Measurements from ENCODE around the gene DDX1. TPM values are rescaled to one million over a fixed set of nuclear protein-coding genes. Genes with fewer than 3 reads are reported as not detected.

Gene DDX1
- total RNA-seq, 1 experiment from 2014 or later, result 70.7 TPM

DNA sequence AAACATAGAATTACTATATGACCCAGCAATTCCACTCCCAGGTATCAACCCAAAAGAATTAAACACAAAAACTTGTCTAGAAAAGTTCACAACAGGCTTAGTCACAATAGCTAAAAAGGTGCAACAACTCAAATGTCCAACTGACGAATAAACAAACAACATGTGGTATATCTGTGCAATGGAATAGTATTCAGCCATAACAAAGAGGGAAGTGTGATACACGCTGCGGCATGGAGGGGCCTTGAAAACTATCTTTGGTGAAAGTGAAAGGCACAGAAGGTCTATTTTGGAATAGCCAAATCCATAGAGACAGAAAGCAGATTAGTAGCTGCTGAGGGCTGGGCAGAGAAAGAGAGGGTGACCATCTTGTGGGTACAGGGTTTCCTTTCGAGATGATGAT is 72.1 kb downstream of the DDX1 start:
- Histone ChIP-seq H3K4me1 (replicated peaks; ENCODE audit: insufficient read depth) (no peaks in the 10 kb centered on the region), H3K4me3 (no peak overlapping the region), H3K79me2 (ENCODE audit: low read depth) (no peaks in the 10 kb centered on the region), H3K27me3 (ENCODE audit: insufficient read depth, low read depth) (peaks cover 98% of the 10 kb centered on the region), H3K36me3 (ENCODE audit: low read depth) (no peaks in the 10 kb centered on the region), H4K20me1 (ENCODE audit: insufficient read depth) (no peaks in the 10 kb centered on the region), H3K9me2 (ENCODE audit: insufficient read depth) (no peaks in the 10 kb centered on the region), H3K9me3 (ENCODE audit: insufficient read depth, low read depth) (0 out of 2 replicates have a peak, but pooled peaks cover 3% of the 10 kb centered on the region), H3F3A (ENCODE audit: insufficient read depth, low read depth) (no peaks in the 10 kb centered on the region), H3K4me2 (no peak overlapping the region), H3K27ac (no peak overlapping the region), H2AFZ (no peak overlapping the region)
- intact Hi-C loops (cut with micrococcal nuclease; ENCODE audit: unreplicated experiment), result no loop called here
- TF ChIP-seq, protein P1, sequence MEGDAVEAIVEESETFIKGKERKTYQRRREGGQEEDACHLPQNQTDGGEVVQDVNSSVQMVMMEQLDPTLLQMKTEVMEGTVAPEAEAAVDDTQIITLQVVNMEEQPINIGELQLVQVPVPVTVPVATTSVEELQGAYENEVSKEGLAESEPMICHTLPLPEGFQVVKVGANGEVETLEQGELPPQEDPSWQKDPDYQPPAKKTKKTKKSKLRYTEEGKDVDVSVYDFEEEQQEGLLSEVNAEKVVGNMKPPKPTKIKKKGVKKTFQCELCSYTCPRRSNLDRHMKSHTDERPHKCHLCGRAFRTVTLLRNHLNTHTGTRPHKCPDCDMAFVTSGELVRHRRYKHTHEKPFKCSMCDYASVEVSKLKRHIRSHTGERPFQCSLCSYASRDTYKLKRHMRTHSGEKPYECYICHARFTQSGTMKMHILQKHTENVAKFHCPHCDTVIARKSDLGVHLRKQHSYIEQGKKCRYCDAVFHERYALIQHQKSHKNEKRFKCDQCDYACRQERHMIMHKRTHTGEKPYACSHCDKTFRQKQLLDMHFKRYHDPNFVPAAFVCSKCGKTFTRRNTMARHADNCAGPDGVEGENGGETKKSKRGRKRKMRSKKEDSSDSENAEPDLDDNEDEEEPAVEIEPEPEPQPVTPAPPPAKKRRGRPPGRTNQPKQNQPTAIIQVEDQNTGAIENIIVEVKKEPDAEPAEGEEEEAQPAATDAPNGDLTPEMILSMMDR (conservative IDR thresholded peaks at IDR 0.05), result no peak
- POLR2A ChIA-PET (ENCODE audit: unreplicated experiment), result no interaction called here
- DNase-seq, result no peak
- BruUV-seq (replicated peaks), result no TSS peak
- CTCF ChIA-PET, result no interaction called here

DNA sequence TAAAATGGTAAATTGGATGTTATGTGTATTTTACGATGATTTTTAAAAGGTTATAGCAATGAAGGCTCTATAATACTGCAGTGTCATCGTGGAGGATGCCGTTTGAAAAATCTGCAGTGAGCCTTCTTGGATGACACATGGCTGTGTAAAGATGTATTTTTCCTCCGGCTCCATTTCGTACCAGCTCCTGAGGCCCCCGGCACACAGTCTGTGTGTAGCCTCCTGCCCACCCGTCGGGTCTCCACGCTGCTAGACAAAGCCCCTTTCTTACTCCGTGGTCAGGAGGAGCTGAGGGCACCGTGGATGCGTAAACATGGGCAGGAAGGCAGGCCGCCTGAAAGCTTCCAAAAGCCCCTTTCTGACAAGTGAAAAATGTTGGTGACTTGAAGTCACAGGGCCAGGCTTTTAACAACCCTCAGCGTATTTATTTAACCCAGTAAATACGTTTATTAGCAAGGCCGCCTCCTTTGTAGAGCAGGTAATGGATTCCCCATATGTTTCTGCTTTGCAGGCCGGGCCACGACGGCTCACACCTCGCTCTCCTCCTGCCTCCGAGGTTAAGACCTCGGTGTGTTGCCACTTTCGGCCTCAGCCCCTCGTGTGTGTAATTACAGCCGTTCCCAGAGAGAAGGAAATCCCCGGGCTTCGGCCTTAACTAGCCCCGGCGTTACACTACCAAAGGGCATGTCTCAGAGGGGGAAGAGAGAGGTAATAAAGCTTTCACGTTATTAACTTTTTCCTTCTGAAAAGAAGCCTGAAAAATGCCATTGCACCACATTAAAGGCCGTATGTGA is 72.8 kb downstream of the DDX1 start:
- ChIA-PET POLR2A (ENCODE audit: unreplicated experiment) (interaction anchor here (0.5 kb wide), 1 partner anchor 278 kb away, joined by 4 read pairs; no protein-coding TSS in a partner anchor), CTCF (no interaction called here)
- H2AFZ ChIP-seq, result no peak overlapping the region
- BruUV-seq (replicated peaks), result no TSS peak
- DNase-seq, result no peak
- H4K20me1 ChIP-seq (ENCODE audit: insufficient read depth), result no peaks in the 10 kb centered on the region
- intact Hi-C loops (cut with micrococcal nuclease; ENCODE audit: unreplicated experiment), result no loop called here
- H3K9me3 ChIP-seq (ENCODE audit: insufficient read depth, low read depth), result 0 out of 2 replicates have a peak, but pooled peaks cover 1% of the 10 kb centered on the region
- TF ChIP-seq, protein P1 (conservative IDR thresholded peaks at IDR 0.05), result no peak
- no peak for TF ChIP-seq EZH2 (IDR thresholded peaks at IDR 0.05; ENCODE audit: low read depth)
- no peaks in the 10 kb centered on the region for H3K9me2 ChIP-seq (ENCODE audit: insufficient read depth)
- H3K4me3 ChIP-seq, result no peak overlapping the region
- no peaks in the 10 kb centered on the region for H3F3A ChIP-seq (ENCODE audit: insufficient read depth, low read depth)
- no peak overlapping the region for H3K4me2 ChIP-seq
- H3K27ac ChIP-seq, result no peak overlapping the region
- H3K79me2 ChIP-seq (ENCODE audit: low read depth), result no peaks in the 10 kb centered on the region
- no peaks in the 10 kb centered on the region for H3K36me3 ChIP-seq (ENCODE audit: low read depth)
- H3K27me3 ChIP-seq (ENCODE audit: insufficient read depth, low read depth), result peaks cover 98% of the 10 kb centered on the region
- H3K4me1 ChIP-seq (replicated peaks; ENCODE audit: insufficient read depth), result no peaks in the 10 kb centered on the region

DNA sequence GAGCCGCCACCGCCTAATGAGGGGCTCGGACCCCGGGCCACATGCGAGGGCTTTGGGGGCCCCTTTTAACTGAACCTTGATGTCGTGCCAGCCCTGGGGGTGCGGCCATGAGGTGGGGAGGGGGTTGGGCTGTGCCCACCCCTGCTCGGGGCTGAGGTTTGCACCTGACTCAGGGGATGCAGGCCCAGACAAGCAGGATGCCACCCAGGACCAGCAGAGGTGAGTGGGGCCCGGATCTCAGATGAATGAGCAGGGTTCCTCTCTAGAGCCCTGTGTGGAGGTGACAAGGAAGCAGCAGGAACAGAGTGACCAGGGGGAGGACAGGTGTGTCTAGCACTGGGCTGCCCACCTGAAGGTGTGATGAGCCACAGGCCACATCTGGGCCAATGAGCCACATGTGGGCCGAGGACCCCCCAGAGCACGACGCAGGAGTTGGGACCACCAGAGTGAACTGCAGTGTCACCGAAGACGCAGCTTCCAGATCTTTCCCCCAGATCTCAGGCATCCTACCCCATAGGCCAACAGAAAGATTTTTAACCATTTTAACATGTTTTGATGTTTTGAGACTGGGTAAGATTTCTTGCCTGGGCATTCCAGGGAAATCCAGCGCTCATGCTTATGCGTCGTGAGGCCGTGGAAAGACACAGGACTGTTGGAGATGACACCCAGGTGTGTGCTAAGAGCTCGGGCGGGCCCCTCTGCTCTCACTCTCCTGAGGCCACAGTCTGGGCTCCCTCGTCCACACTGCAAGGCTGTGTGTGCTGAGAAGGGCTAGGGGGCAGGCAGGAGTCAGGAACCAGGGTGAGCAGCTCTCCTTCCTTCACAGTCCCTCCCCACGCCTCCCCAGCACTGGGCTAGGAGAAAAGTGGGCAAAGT is 73.6 kb downstream of the DDX1 start:
- intact Hi-C loops (cut with micrococcal nuclease; ENCODE audit: unreplicated experiment), result no loop called here
- H3K27ac ChIP-seq, result no peak overlapping the region
- CTCF ChIA-PET, result no interaction called here
- DNase-seq, result no peak
- H3K4me2 ChIP-seq, result no peak overlapping the region
- TF ChIP-seq, protein P1 (conservative IDR thresholded peaks at IDR 0.05), result no peak
- TF ChIP-seq EZH2 (IDR thresholded peaks at IDR 0.05; ENCODE audit: low read depth), result no peak
- no peaks in the 10 kb centered on the region for H3K79me2 ChIP-seq (ENCODE audit: low read depth)
- POLR2A ChIA-PET (ENCODE audit: unreplicated experiment), result interaction anchor here (0.5 kb wide), 1 partner anchor 277 kb away, joined by 4 read pairs; no protein-coding TSS in a partner anchor
- H3F3A ChIP-seq (ENCODE audit: insufficient read depth, low read depth), result no peaks in the 10 kb centered on the region
- no peak overlapping the region for H3K4me3 ChIP-seq
- H2AFZ ChIP-seq, result no peak overlapping the region
- H3K9me3 ChIP-seq (ENCODE audit: insufficient read depth, low read depth), result no peaks in the 10 kb centered on the region
- no TSS peak for BruUV-seq (replicated peaks)
- no peaks in the 10 kb centered on the region for H3K36me3 ChIP-seq (ENCODE audit: low read depth)
- H3K4me1 ChIP-seq (replicated peaks; ENCODE audit: insufficient read depth), result no peaks in the 10 kb centered on the region
- no peaks in the 10 kb centered on the region for H4K20me1 ChIP-seq (ENCODE audit: insufficient read depth)
- no peaks in the 10 kb centered on the region for H3K9me2 ChIP-seq (ENCODE audit: insufficient read depth)
- peaks cover 100% of the 10 kb centered on the region for H3K27me3 ChIP-seq (ENCODE audit: insufficient read depth, low read depth)
